K562 (cell line): Measurements from ENCODE around the gene HAUS5. TPM values are rescaled to one million over a fixed set of nuclear protein-coding genes. Genes with fewer than 3 reads are reported as not detected.

Experiments
- CHD1 ChIP-seq: fragments of 200-600 bp; sonication (generic); IDR thresholded peaks from one replicate; pipeline ENCODE4 v1.6.1; 2012; ENCODE audit warnings: mild to moderate bottlenecking, moderate library complexity, low read length, inconsistent platforms
- CREB1 ChIP-seq, 2 experiments: sonication (generic) in 1 of 2; formaldehyde crosslinking in 1 of 2; IDR thresholded peaks; 2 replicates each; pipeline versions ENCODE4 v1.6.1 to v1.8.0; 2012 to 2022; ENCODE audit warnings: inconsistent platforms in 1 of 2, mild to moderate bottlenecking in 1 of 2, missing genetic modification reagents in 1 of 2, moderate library complexity in 1 of 2
- GABPB1 ChIP-seq: sonication (generic); formaldehyde crosslinking; IDR thresholded peaks from 2 replicates; pipeline ENCODE4 v1.8.0; 2022; ENCODE audit warnings: mild to moderate bottlenecking, missing genetic modification reagents
- IRF2 ChIP-seq: sonication (generic); formaldehyde crosslinking; IDR thresholded peaks from 2 replicates; pipeline ENCODE4 v1.8.1; 2022; ENCODE audit warnings: mild to moderate bottlenecking, missing genetic modification reagents
- KDM1A ChIP-seq, 2 experiments: fragments of 450-650 bp; IDR thresholded peaks; 2 replicates each; pipeline ENCODE4 v1.6.1; 2016; ENCODE audit warnings: mild to moderate bottlenecking in 2 of 2
- MEF2A ChIP-seq: IDR thresholded peaks from 2 replicates; pipeline ENCODE4 v1.6.1; 2011; ENCODE audit warnings: low read depth, mild to moderate bottlenecking, low read length, moderate library complexity; ENCODE audit not compliant: control insufficient read depth
- MITF ChIP-seq: IDR thresholded peaks from 2 replicates; pipeline ENCODE4 v1.6.1; 2014; ENCODE audit warnings: antibody characterized with exemption
- NRF1 ChIP-seq, 2 experiments: fragments of 450-650 bp; IDR thresholded peaks in 1 of 2; conservative IDR thresholded peaks in 1 of 2; 2 replicates each; pipeline ENCODE4 v1.6.1; 2014; ENCODE audit warnings: mild to moderate bottlenecking in 2 of 2
- PHB2 ChIP-seq: fragments of 450-650 bp; IDR thresholded peaks from 2 replicates; pipeline ENCODE4 v1.6.1; 2017; ENCODE audit warnings: low read depth
- POLR2AphosphoS5 ChIP-seq: IDR thresholded peaks from 2 replicates; pipeline ENCODE4 v1.6.1; 2011; ENCODE audit warnings: mild to moderate bottlenecking, low read depth, low read length, moderate library complexity; ENCODE audit not compliant: control insufficient read depth, insufficient read depth
- RCOR1 ChIP-seq, 2 experiments: IDR thresholded peaks; 2 replicates each; pipeline ENCODE4 v1.6.1; 2012; ENCODE audit warnings: low read depth in 2 of 2, low read length in 2 of 2, borderline replicate concordance in 1 of 2, improper control_type of control experiment in 1 of 2
- SMAD2 ChIP-seq: fragments of 150-350 bp; IDR thresholded peaks from 2 replicates; pipeline ENCODE4 v1.6.1; 2014; ENCODE audit warnings: low read depth, mild to moderate bottlenecking, low read length
- SRSF9 ChIP-seq: fragments of 200-400 bp; formaldehyde crosslinking; IDR thresholded peaks from 2 replicates; pipeline ENCODE4 v1.6.1; 2017; ENCODE audit warnings: low read depth, low read length, borderline replicate concordance
- STAT5A ChIP-seq: IDR thresholded peaks from 2 replicates; pipeline ENCODE4 v1.6.1; 2012; ENCODE audit warnings: low read length, inconsistent platforms, borderline replicate concordance
- STAT6 ChIP-seq: sonication (generic); formaldehyde crosslinking; IDR thresholded peaks from 2 replicates; pipeline ENCODE4 v1.8.1; 2023; ENCODE audit warnings: mild to moderate bottlenecking, missing genetic modification reagents
- TAF9B ChIP-seq: fragments of 450-650 bp; IDR thresholded peaks from 2 replicates; pipeline ENCODE4 v1.6.1; 2018; ENCODE audit warnings: mild to moderate bottlenecking; ENCODE audit not compliant: partially characterized antibody
- TEAD2 ChIP-seq: fragments of 450-650 bp; IDR thresholded peaks from 2 replicates; pipeline ENCODE4 v1.6.1; 2016; ENCODE audit warnings: missing genetic modification characterization, control low read depth, missing compliant biosample characterization
- ZBED1 ChIP-seq: IDR thresholded peaks from 2 replicates; pipeline ENCODE4 v1.6.1; 2014
- ZNF609 ChIP-seq: sonication (generic); formaldehyde crosslinking; IDR thresholded peaks from 2 replicates; pipeline ENCODE4 v1.8.1; 2023; ENCODE audit warnings: missing genetic modification reagents, mild to moderate bottlenecking, borderline replicate concordance
- ZNF766 ChIP-seq: fragments of 200-800 bp; sonication (Bioruptor generic); conservative IDR thresholded peaks from 2 replicates; pipeline ENCODE4 v1.6.1; 2016; ENCODE audit warnings: missing genetic modification characterization, missing compliant biosample characterization
- polyA plus RNA-seq, 8 experiments: library from polyadenylated mRNA; depleted of rRNA in 4 of 8; stranded (reverse) in 5 of 8; unstranded in 3 of 8; fragments of >200 nt; fragmentation: Nextera tagmentation in 2 of 8; fragmentation: Illumina TruSeq in 1 of 8; extraction: Ambion mirVana in 2 of 8; extraction: Trizol in 1 of 8; gene quantifications; 2 replicates each; pipeline versions ENCODE4 v1.2.1 to v1.2.3, GENCODE V29; 2011 to 2014; ENCODE audit warnings: inconsistent platforms in 1 of 8, missing spikeins in 1 of 8
- total RNA-seq, 7 experiments: library from RNA; depleted of rRNA in 6 of 7; stranded (reverse); fragments of >200 nt in 6 of 7; fragmentation: Illumina TruSeq in 2 of 7; extraction: Trizol in 2 of 7; gene quantifications; 2 replicates each; pipeline versions ENCODE4 v1.2.1 to v1.2.3, GENCODE V29; 2011 to 2021; ENCODE audit warnings: low replicate concordance in 1 of 7

Gene HAUS5
- total and polyA plus RNA-seq, 9 of the 15 experiments (the other 6 are each of a cell fraction or from before 2014, with no cell fraction given): 3.5 to 41.3 (median 14.2) TPM

GRCh38 chr19:35671818-35672217 is 59.3 kb downstream of the HAUS5 start (continued):
- TF ChIP-seq STAT5A: peak; percentile 85
- TF ChIP-seq MITF: 0 out of 2 replicates have a peak, but pooled peaks have one; percentile 34
- 0 out of 2 replicates have a peak, but pooled peaks have one; percentile 45 for TF ChIP-seq ZBED1
- TF ChIP-seq IRF2: no peak
- TF ChIP-seq NRF1 (conservative IDR thresholded peaks at IDR 0.05 in 1 of 2, IDR thresholded peaks at IDR 0.05 in 1 of 2): peak; percentile 39 to 56; a peak in 3 of 4 replicates
- TF ChIP-seq GABPB1: no peak
- TF ChIP-seq CHD1: no peak
- TF ChIP-seq KDM1A (IDR thresholded peaks at IDR 0.05): peak; percentile 83
- no peak for TF ChIP-seq SMAD2
- TF ChIP-seq SRSF9: no peak
- TF ChIP-seq ZNF609 (CRISPR knock-in tag): no peak
- 0 out of 2 replicates have a peak, but pooled peaks have one; percentile 18 for TF ChIP-seq ZNF766
- no peak for TF ChIP-seq TAF9B
- TF ChIP-seq PHB2: peak; percentile 72; the same call in 1 of the 2 replicates
- no peak for TF ChIP-seq STAT6 (CRISPR knock-in tag)
- 0 out of 2 replicates have a peak, but pooled peaks have one; percentile 4 for TF ChIP-seq MEF2A
- peak; percentile 62 to 84; a peak in 3 of 4 replicates for TF ChIP-seq RCOR1 (IDR thresholded peaks at IDR 0.05; ENCODE audit: borderline replicate concordance in 1 of 2, low read depth in 2 of 2, low read length in 2 of 2)
- peak; percentile 64; the same call in 1 of the 2 replicates for TF ChIP-seq TEAD2 (tag)
- peak; percentile 41; the same call in 1 of the 2 replicates for TF ChIP-seq CREB1 (IDR thresholded peaks at IDR 0.05)
- TF ChIP-seq CREB1 (CRISPR knock-in tag; IDR thresholded peaks at IDR 0.05): no peak
- TF ChIP-seq POLR2AphosphoS5: peak; percentile 86
